GM19463 (cell line): ENCODE results near the gene PDK3.

Experiments used
- ATAC-seq: cut with Tn5 transposase; IDR thresholded peaks from one replicate; pipeline ENCODE4 v1.9.1; 2021; ENCODE audit warnings: mild to moderate bottlenecking, moderate library complexity; ENCODE audit not compliant: unreplicated experiment

Gene PDK3

GRCh38 chrX:24464836-24465531, at the start of gene PDK3:
TSS of gene PDK3 (plus strand) at chrX:24465286. CDS start at chrX:24465456, 170 bp downstream.
- peak; percentile 94 for ATAC-seq

GRCh38 chrX:24415921-24416320, 49.2 kb upstream of the PDK3 start:
- no peak for ATAC-seq

GRCh38 chrX:24423960-24424359, 41.1 kb upstream of the PDK3 start:
- ATAC-seq = no peak

- ATAC-seq = no peak
These were observed 40.1 kb upstream of the PDK3 start for GRCh38 chrX:24424948-24425347.

- no peak for ATAC-seq
These were observed 39.3 kb upstream of the PDK3 start for GRCh38 chrX:24425806-24426205.

- no peak for ATAC-seq
These were observed 38.7 kb upstream of the PDK3 start for GRCh38 chrX:24426340-24426913.

- ATAC-seq = no peak
These were observed 38.0 kb upstream of the PDK3 start for GRCh38 chrX:24426921-24427746.

- ATAC-seq = no peak
These were observed 37.4 kb upstream of the PDK3 start for GRCh38 chrX:24427747-24428019.

GRCh38 chrX:24428516-24428915, 36.6 kb upstream of the PDK3 start:
- ATAC-seq = no peak

- no peak for ATAC-seq
These were observed 30.0 kb upstream of the PDK3 start for GRCh38 chrX:24435060-24435459.

- ATAC-seq = no peak
These were observed 21.2 kb upstream of the PDK3 start for GRCh38 chrX:24443918-24444317.

- ATAC-seq = no peak
These were observed 20.4 kb upstream of the PDK3 start for GRCh38 chrX:24444645-24445044.

GRCh38 chrX:24448762-24449250, 16.3 kb upstream of the PDK3 start:
- ATAC-seq = no peak

GRCh38 chrX:24463077-24463476, 2.0 kb upstream of the PDK3 start:
- no peak for ATAC-seq

GRCh38 chrX:24464498-24464835, 619 bp upstream of the PDK3 start:
- no peak for ATAC-seq

- ATAC-seq = peak; percentile 5
These were observed 413 bp downstream of the PDK3 start for GRCh38 chrX:24465532-24465865.

- ATAC-seq = no peak
These were observed 939 bp downstream of the PDK3 start for GRCh38 chrX:24466025-24466424.

GRCh38 chrX:24468245-24468644, 3.2 kb downstream of the PDK3 start:
- no peak for ATAC-seq

GRCh38 chrX:24471808-24472207, 6.7 kb downstream of the PDK3 start:
- no peak for ATAC-seq

- no peak for ATAC-seq
These were observed 10.4 kb downstream of the PDK3 start for GRCh38 chrX:24475480-24475879.

- no peak for ATAC-seq
These were observed 13.4 kb downstream of the PDK3 start for GRCh38 chrX:24478509-24478908.

GRCh38 chrX:24479924-24480323, 14.8 kb downstream of the PDK3 start:
- peak; percentile 90 for ATAC-seq
